GM21447 (cell line): ENCODE data around the gene CD300LG.

Source experiments
- ATAC-seq: cut with Tn5 transposase; IDR thresholded peaks from one replicate; pipeline ENCODE4 v1.9.1; 2021; ENCODE audit not compliant: unreplicated experiment

The CD300LG gene

DNA sequence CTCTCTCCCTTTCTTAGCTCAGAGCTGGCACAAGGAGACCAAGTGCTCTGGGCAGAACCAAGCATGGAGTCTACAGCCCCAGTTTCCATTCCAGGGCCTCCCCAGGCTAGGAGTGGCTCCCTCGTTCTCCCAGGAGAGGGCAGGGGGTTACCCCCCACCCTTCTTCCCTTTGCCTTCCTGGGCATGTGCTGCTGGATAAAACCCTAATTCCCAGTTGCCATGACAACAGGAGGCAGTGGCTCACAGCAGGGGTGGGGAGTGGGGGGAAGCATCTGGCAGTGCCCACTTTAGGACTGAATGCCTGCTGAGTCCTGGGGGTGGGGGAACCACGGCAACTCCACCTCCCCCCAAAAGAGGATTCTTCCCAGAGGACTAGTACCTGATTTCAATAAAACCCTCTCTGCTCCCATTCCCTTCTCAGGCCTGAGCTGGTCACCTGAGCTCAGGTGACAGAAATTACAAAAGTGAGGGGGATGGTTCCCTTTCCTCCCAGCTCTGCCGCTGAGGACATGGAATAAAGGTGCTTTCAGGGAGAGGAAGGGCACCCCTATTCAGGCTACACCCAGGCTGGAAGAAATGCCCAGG lies 58.5 kb downstream of the CD300LG start:
- no peak for ATAC-seq

- ATAC-seq = no peak
Measured at GRCh38 chr17:43905985-43906852, 59.2 kb downstream of the CD300LG start.

DNA sequence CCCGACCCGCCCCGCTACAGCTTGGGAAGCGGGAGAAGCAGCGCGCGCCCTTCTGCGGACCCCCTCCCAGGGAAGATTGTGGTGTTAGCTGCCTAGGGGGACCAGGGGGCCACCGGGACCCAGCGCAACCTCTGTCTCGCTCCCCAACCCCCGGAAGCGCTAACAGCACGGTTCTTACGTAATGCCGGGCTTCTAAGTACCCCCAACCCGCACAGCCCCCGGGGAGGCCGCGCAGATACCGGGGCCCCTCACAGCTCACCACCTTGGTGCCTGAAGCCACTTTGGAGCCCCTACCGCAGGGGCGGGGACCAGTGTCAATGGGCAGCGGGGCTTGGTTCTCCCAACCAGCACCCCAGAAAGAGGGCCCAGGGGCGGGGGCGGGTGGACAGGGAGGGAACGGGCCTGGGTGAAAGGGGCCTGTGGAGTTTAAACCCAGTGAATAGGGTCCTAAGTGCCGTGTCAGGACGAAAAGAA lies 60.0 kb downstream of the CD300LG start:
- ATAC-seq = no peak

- ATAC-seq = no peak
Measured at GRCh38 chr17:43907425-43907981, 60.5 kb downstream of the CD300LG start, which contains the start of gene MPP2. MPP2 (minus strand) TSS chr17:43907536; CDS start chr17:43904460, 3,076 bp downstream.

- ATAC-seq = no peak
Measured at GRCh38 chr17:43907998-43908721, 61.2 kb downstream of the CD300LG start.

GRCh38 chr17:43909537-43910231 lies 62.7 kb downstream of the CD300LG start:
- ATAC-seq = no peak

GRCh38 chr17:43911904-43912303 lies 64.9 kb downstream of the CD300LG start:
- ATAC-seq = no peak

DNA sequence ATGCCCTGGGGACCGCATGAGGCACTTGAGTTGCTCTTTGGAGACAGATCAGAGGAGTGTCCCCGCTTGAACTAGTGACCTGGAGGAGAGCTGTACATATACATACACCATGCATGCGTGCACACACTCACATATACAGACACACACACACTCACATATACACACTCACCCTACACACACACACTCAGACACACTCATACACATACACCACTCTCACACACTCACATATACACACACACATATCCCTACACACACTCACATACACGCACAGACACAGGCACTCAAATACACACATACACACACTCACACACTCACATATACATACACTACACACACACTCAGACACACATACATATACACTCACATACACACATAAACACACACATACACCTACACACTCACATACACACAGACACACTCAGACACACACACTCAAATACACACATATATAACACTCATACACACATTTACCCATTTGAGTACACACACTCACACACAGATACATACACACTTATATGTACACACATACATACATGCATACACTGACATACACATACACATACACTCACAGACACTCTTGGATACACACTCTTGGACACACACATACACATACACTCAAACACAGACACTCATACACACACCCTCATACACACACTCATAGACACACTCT lies 65.8 kb downstream of the CD300LG start:
- no peak for ATAC-seq
